ENCODE data around the gene ELOB. TPM values are rescaled to one million over a fixed set of nuclear protein-coding genes. Genes with fewer than 3 reads are reported as not detected.

ELOB gene
- total and polyA plus RNA-seq, 2 of the 8 experiments (the other 6 are each of a cell fraction or from before 2014, with no cell fraction given): 237 to 1,357 TPM

DNA sequence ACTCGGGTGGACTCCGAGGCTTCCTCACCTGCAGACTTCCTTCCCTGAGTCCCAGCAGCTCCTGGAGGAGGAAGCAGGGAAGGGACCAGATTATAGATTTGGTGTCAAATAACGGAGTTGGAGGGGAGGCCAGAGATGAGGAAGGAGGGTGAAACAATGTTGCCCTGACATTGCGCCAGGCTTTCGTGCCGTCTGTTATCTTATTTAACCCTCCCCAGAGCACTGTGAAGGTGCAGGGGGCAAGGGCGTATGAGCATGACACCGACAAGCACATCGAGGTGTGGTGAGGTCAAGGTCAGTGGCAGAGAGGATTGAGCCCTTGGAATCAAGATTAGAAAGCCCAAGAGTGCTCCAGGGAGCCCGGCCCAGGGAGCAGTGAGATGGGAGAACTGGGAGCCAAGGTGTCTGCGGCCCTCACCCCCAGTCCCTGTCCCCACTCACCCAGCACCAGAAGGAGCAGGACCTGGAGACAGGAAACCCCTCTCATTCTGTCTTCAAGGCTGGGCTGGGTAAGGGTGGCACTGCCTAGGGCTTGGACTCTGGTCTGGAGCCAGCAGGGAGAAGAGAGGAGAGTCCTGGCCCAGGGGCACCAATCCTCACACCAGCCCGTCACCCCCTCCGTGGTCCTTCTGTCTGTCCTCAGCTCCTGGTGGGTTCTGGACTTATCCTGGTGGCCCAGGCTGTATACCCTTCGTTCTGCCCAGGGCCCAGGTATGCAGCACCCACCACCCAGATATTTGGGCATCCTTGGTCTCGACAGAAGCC lies 9.2 kb upstream of the ELOB start:
- Histone ChIP-seq H3K27me3 (replicated peaks in 1 of 4; ENCODE audit: control insufficient read depth in 3 of 4, extremely low read depth in 1 of 4, insufficient read depth in 3 of 4, low read length in 3 of 4) (peaks cover 0 to 3% (median 0%) of the 10 kb centered on the region in 4 experiments; a peak in 2 of 7 replicates), H3K23me2 (ENCODE audit: low read depth, low read length) (no peaks in the 10 kb centered on the region; the same call in 1 of the 2 replicates), H3K9me3 (ENCODE audit: insufficient read depth in 2 of 2, low read depth in 1 of 2, low read length in 1 of 2) (no peaks in the 10 kb centered on the region), H2AK5ac (ENCODE audit: low read depth, low read length) (peak overlapping the region; percentile 75; the same call in 1 of the 2 replicates), H2BK12ac (ENCODE audit: low read depth, low read length) (peak overlapping the region; percentile 80; the same call in 1 of the 2 replicates), H3K9ac (replicated peaks in 1 of 4; ENCODE audit: extremely low read depth in 1 of 4, low read depth in 3 of 4, low read length in 3 of 4) (no peak overlapping the region), H4K20me1 (replicated peaks in 1 of 2; ENCODE audit: control insufficient read depth in 1 of 2, insufficient read depth in 2 of 2, low read length in 2 of 2) (no peaks in the 10 kb centered on the region), H3K79me1 (ENCODE audit: low read depth, low read length) (no peaks in the 10 kb centered on the region; the same call in 1 of the 2 replicates), H3K14ac (ENCODE audit: insufficient read length) (no peak overlapping the region), H3K23ac (ENCODE audit: insufficient read length) (no peak overlapping the region), H2BK20ac (ENCODE audit: low read length) (no peak overlapping the region), H3K27ac (ENCODE audit: low read depth, low read length) (no peak overlapping the region), H2BK120ac (replicated peaks; ENCODE audit: low read depth, low read length) (no peak overlapping the region), H3K4me3 (ENCODE audit: extremely low read depth in 1 of 4, insufficient read depth in 2 of 4, low read depth in 3 of 4, low read length in 4 of 4) (no peak overlapping the region), H2AFZ (ENCODE audit: low read length) (0 out of 2 replicates have a peak overlapping the region, but pooled peaks have one; percentile 31), H4K8ac (ENCODE audit: extremely low read depth, insufficient read depth, low read length) (peak overlapping the region; percentile 14), H4K5ac (ENCODE audit: insufficient read length, low read depth, low read length) (no peak overlapping the region), H3K56ac (replicated peaks; ENCODE audit: insufficient read length, low read depth, low read length) (no peak overlapping the region), H4K91ac (replicated peaks; ENCODE audit: insufficient read length, low read length) (no peak overlapping the region), H2BK15ac (ENCODE audit: low read length) (peak overlapping the region; percentile 92; the same call in 1 of the 2 replicates), H3K4ac (replicated peaks; ENCODE audit: insufficient read length, low read depth, low read length) (no peak overlapping the region), H2BK5ac (ENCODE audit: low read depth, low read length) (no peak overlapping the region), H3K4me2 (ENCODE audit: insufficient read depth in 1 of 2, low read depth in 2 of 2, low read length in 2 of 2) (no peak overlapping the region; a peak in 1 of 4 replicates), H3K36me3 (ENCODE audit: control insufficient read depth in 2 of 4, insufficient read depth in 4 of 4, low read length in 3 of 4) (no peaks in the 10 kb centered on the region), H3K4me1 (replicated peaks in 1 of 4; ENCODE audit: control insufficient read depth in 3 of 4, insufficient read depth in 4 of 4, low read length in 3 of 4) (peaks cover 0 to 3% (median 2%) of the 10 kb centered on the region in 4 experiments; a peak in 1 of 7 replicates), H3K18ac (ENCODE audit: extremely low read depth, low read length) (no peak overlapping the region), H3K79me2 (ENCODE audit: control insufficient read depth in 1 of 2, insufficient read depth in 2 of 2, low read length in 2 of 2) (no peaks in the 10 kb centered on the region)
- no peak for DNase-seq (ENCODE audit: low read depth in 1 of 2, low spot score in 2 of 2)
- ChIA-PET POLR2A (ENCODE audit: partially characterized antibody) (interaction anchor here (1.4 to 1.8 kb wide), 3 partner anchors 9 to 33 kb away, joined by 5 to 6 read pairs (median 5); partner anchors contain the start of genes ELOB and SRRM2), CTCF (ENCODE audit: partially characterized antibody) (no interaction called here)
- no peak for FAIRE-seq
- no peak for TF ChIP-seq SP1 (IDR thresholded peaks at IDR 0.05; ENCODE audit: low read depth, low read length)
- no peak for TF ChIP-seq POU5F1 (IDR thresholded peaks at IDR 0.05; ENCODE audit: low read depth, low read length)
- no peak for TF ChIP-seq YY1 (IDR thresholded peaks at IDR 0.05; ENCODE audit: low read depth, low read length)
- TF ChIP-seq CREB1 (IDR thresholded peaks at IDR 0.05): no peak
- no peak for TF ChIP-seq NANOG (IDR thresholded peaks at IDR 0.05; ENCODE audit: insufficient read depth, low read depth, low read length, poor library complexity, severe bottlenecking)
- TF ChIP-seq, protein P1, sequence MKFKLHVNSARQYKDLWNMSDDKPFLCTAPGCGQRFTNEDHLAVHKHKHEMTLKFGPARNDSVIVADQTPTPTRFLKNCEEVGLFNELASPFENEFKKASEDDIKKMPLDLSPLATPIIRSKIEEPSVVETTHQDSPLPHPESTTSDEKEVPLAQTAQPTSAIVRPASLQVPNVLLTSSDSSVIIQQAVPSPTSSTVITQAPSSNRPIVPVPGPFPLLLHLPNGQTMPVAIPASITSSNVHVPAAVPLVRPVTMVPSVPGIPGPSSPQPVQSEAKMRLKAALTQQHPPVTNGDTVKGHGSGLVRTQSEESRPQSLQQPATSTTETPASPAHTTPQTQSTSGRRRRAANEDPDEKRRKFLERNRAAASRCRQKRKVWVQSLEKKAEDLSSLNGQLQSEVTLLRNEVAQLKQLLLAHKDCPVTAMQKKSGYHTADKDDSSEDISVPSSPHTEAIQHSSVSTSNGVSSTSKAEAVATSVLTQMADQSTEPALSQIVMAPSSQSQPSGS (IDR thresholded peaks at IDR 0.05; ENCODE audit: low read length): no peak
- no peak for TF ChIP-seq RFX5 (IDR thresholded peaks at IDR 0.05; ENCODE audit: borderline replicate concordance, low read depth, low read length)
- no peak for TF ChIP-seq TAF1 (IDR thresholded peaks at IDR 0.05; ENCODE audit: low read depth, low read length)
- no peak for TF ChIP-seq RNF2 (IDR thresholded peaks at IDR 0.05; ENCODE audit: borderline replicate concordance, low read depth, low read length, missing control alignments, poor library complexity, severe bottlenecking)
- 93% methylated on average over 14 of the region's 15 CpGs; no CpG with 5 or more reads in 1 of the 2 experiments for WGBS, 2 experiments (ENCODE audit: extremely low coverage in 1 of 2, insufficient coverage in 1 of 2, insufficient read length in 1 of 2, insufficient replicate concordance in 2 of 2, low coverage in 1 of 2, low lambda C conversion rate in 2 of 2, missing lambda C conversion rate in 1 of 2)
